Measurements from ENCODE around the gene LEP.

LEP gene

GRCh38 chr7:128265156-128265905 is 24.3 kb downstream of the LEP start:
- H3K27me3 ChIP-seq (ENCODE audit: insufficient read depth, low read length), result no peaks in the 10 kb centered on the region
- H3K27ac ChIP-seq (ENCODE audit: low read depth, low read length), result no peak overlapping the region
- no peak overlapping the region for H3K4me3 ChIP-seq (ENCODE audit: low read length)
- no peak overlapping the region for H3K9ac ChIP-seq (ENCODE audit: low read depth, low read length)
- 93% methylated on average over 6 of the region's 6 CpGs for WGBS
- H3K9me3 ChIP-seq (ENCODE audit: insufficient read depth, low read depth, low read length), result no peaks in the 10 kb centered on the region
- H3K36me3 ChIP-seq (ENCODE audit: insufficient read depth, low read length), result no peaks in the 10 kb centered on the region
- H3K4me1 ChIP-seq (ENCODE audit: insufficient read depth, low read length), result peaks cover 16% of the 10 kb centered on the region

- WGBS, result 49% methylated on average over 5 of the region's 5 CpGs
- Histone ChIP-seq H3K27me3 (ENCODE audit: insufficient read depth, low read length) (no peaks in the 10 kb centered on the region), H3K4me1 (ENCODE audit: insufficient read depth, low read length) (peaks cover 16% of the 10 kb centered on the region), H3K4me3 (ENCODE audit: low read length) (no peak overlapping the region), H3K36me3 (ENCODE audit: insufficient read depth, low read length) (no peaks in the 10 kb centered on the region), H3K27ac (ENCODE audit: low read depth, low read length) (no peak overlapping the region), H3K9ac (ENCODE audit: low read depth, low read length) (no peak overlapping the region), H3K9me3 (ENCODE audit: insufficient read depth, low read depth, low read length) (no peaks in the 10 kb centered on the region)
These were observed 24.8 kb downstream of the LEP start for GRCh38 chr7:128265906-128266300.

GRCh38 chr7:128266529-128266882 is 25.4 kb downstream of the LEP start:
- Histone ChIP-seq H3K9me3 (ENCODE audit: insufficient read depth, low read depth, low read length) (no peaks in the 10 kb centered on the region), H3K4me1 (ENCODE audit: insufficient read depth, low read length) (peaks cover 21% of the 10 kb centered on the region), H3K27me3 (ENCODE audit: insufficient read depth, low read length) (no peaks in the 10 kb centered on the region), H3K4me3 (ENCODE audit: low read length) (peak overlapping the region; percentile 37; the same call in 1 of the 2 replicates), H3K36me3 (ENCODE audit: insufficient read depth, low read length) (no peaks in the 10 kb centered on the region), H3K9ac (ENCODE audit: low read depth, low read length) (peak overlapping the region; percentile 66; the same call in 1 of the 2 replicates), H3K27ac (ENCODE audit: low read depth, low read length) (peak overlapping the region; percentile 73; the same call in 1 of the 2 replicates)
- 75% methylated on average over 1 of the region's 1 CpG for WGBS

- Histone ChIP-seq H3K27me3 (ENCODE audit: insufficient read depth, low read length) (no peaks in the 10 kb centered on the region), H3K36me3 (ENCODE audit: insufficient read depth, low read length) (no peaks in the 10 kb centered on the region), H3K4me3 (ENCODE audit: low read length) (peak overlapping the region; percentile 37), H3K27ac (ENCODE audit: low read depth, low read length) (peak overlapping the region; percentile 73; the same call in 1 of the 2 replicates), H3K4me1 (ENCODE audit: insufficient read depth, low read length) (peaks cover 21% of the 10 kb centered on the region), H3K9ac (ENCODE audit: low read depth, low read length) (peak overlapping the region; percentile 66), H3K9me3 (ENCODE audit: insufficient read depth, low read depth, low read length) (no peaks in the 10 kb centered on the region)
- WGBS, result 15% methylated on average over 16 of the region's 16 CpGs
These were observed 26.0 kb downstream of the LEP start for GRCh38 chr7:128266883-128267594.

- Histone ChIP-seq H3K4me1 (ENCODE audit: insufficient read depth, low read length) (peaks cover 24% of the 10 kb centered on the region), H3K27me3 (ENCODE audit: insufficient read depth, low read length) (no peaks in the 10 kb centered on the region), H3K27ac (ENCODE audit: low read depth, low read length) (peak overlapping the region; percentile 73; the same call in 1 of the 2 replicates), H3K9me3 (ENCODE audit: insufficient read depth, low read depth, low read length) (no peaks in the 10 kb centered on the region), H3K9ac (ENCODE audit: low read depth, low read length) (peak overlapping the region; percentile 66), H3K36me3 (ENCODE audit: insufficient read depth, low read length) (no peaks in the 10 kb centered on the region), H3K4me3 (ENCODE audit: low read length) (peak overlapping the region; percentile 37)
- WGBS, result 43% methylated on average over 4 of the region's 4 CpGs
These were observed 26.5 kb downstream of the LEP start for GRCh38 chr7:128267595-128267924.

- H3K36me3 ChIP-seq (ENCODE audit: insufficient read depth, low read length), result no peaks in the 10 kb centered on the region
- no peak overlapping the region for H3K4me3 ChIP-seq (ENCODE audit: low read length)
- peaks cover 31% of the 10 kb centered on the region for H3K4me1 ChIP-seq (ENCODE audit: insufficient read depth, low read length)
- H3K27me3 ChIP-seq (ENCODE audit: insufficient read depth, low read length), result no peaks in the 10 kb centered on the region
- no peak overlapping the region for H3K9ac ChIP-seq (ENCODE audit: low read depth, low read length)
- H3K27ac ChIP-seq (ENCODE audit: low read depth, low read length), result no peak overlapping the region
- H3K9me3 ChIP-seq (ENCODE audit: insufficient read depth, low read depth, low read length), result no peaks in the 10 kb centered on the region
- WGBS, result 70% methylated on average over 2 of the region's 2 CpGs
These were observed 27.2 kb downstream of the LEP start for GRCh38 chr7:128268233-128268632.

- Histone ChIP-seq H3K4me3 (ENCODE audit: low read length) (no peak overlapping the region), H3K36me3 (ENCODE audit: insufficient read depth, low read length) (no peaks in the 10 kb centered on the region), H3K27me3 (ENCODE audit: insufficient read depth, low read length) (no peaks in the 10 kb centered on the region), H3K4me1 (ENCODE audit: insufficient read depth, low read length) (peaks cover 35% of the 10 kb centered on the region), H3K9me3 (ENCODE audit: insufficient read depth, low read depth, low read length) (no peaks in the 10 kb centered on the region), H3K9ac (ENCODE audit: low read depth, low read length) (no peak overlapping the region), H3K27ac (ENCODE audit: low read depth, low read length) (no peak overlapping the region)
- WGBS, result 93% methylated on average over 31 of the region's 31 CpGs
These were observed 29.8 kb downstream of the LEP start for GRCh38 chr7:128270826-128271272.

- Histone ChIP-seq H3K4me1 (ENCODE audit: insufficient read depth, low read length) (peaks cover 35% of the 10 kb centered on the region), H3K4me3 (ENCODE audit: low read length) (no peak overlapping the region), H3K27me3 (ENCODE audit: insufficient read depth, low read length) (no peaks in the 10 kb centered on the region), H3K27ac (ENCODE audit: low read depth, low read length) (no peak overlapping the region), H3K36me3 (ENCODE audit: insufficient read depth, low read length) (no peaks in the 10 kb centered on the region), H3K9me3 (ENCODE audit: insufficient read depth, low read depth, low read length) (no peaks in the 10 kb centered on the region), H3K9ac (ENCODE audit: low read depth, low read length) (no peak overlapping the region)
- 93% methylated on average over 37 of the region's 37 CpGs for WGBS
These were observed 30.4 kb downstream of the LEP start for GRCh38 chr7:128271471-128271941.

- H3K9me3 ChIP-seq (ENCODE audit: insufficient read depth, low read depth, low read length), result no peaks in the 10 kb centered on the region
- H3K4me3 ChIP-seq (ENCODE audit: low read length), result no peak overlapping the region
- no peak overlapping the region for H3K27ac ChIP-seq (ENCODE audit: low read depth, low read length)
- 91% methylated on average over 29 of the region's 30 CpGs for WGBS
- H3K27me3 ChIP-seq (ENCODE audit: insufficient read depth, low read length), result no peaks in the 10 kb centered on the region
- H3K4me1 ChIP-seq (ENCODE audit: insufficient read depth, low read length), result peaks cover 29% of the 10 kb centered on the region
- no peak overlapping the region for H3K9ac ChIP-seq (ENCODE audit: low read depth, low read length)
- H3K36me3 ChIP-seq (ENCODE audit: insufficient read depth, low read length), result no peaks in the 10 kb centered on the region
These were observed 30.9 kb downstream of the LEP start for GRCh38 chr7:128271942-128272481.

GRCh38 chr7:128274246-128274883 is 33.3 kb downstream of the LEP start:
- Histone ChIP-seq H3K36me3 (ENCODE audit: insufficient read depth, low read length) (no peaks in the 10 kb centered on the region), H3K27ac (ENCODE audit: low read depth, low read length) (no peak overlapping the region), H3K27me3 (ENCODE audit: insufficient read depth, low read length) (no peaks in the 10 kb centered on the region), H3K9me3 (ENCODE audit: insufficient read depth, low read depth, low read length) (0 out of 2 replicates have a peak, but pooled peaks cover 6% of the 10 kb centered on the region), H3K4me3 (ENCODE audit: low read length) (no peak overlapping the region), H3K9ac (ENCODE audit: low read depth, low read length) (no peak overlapping the region), H3K4me1 (ENCODE audit: insufficient read depth, low read length) (peaks cover 19% of the 10 kb centered on the region)
- WGBS, result 83% methylated on average over 4 of the region's 4 CpGs

Data from HUES64 (cell line).